Measurements from ENCODE around the gene DMWD. TPM values are rescaled to one million over a fixed set of nuclear protein-coding genes. Genes with fewer than 3 reads are reported as not detected.
"Not testable (repeated sequence)": the region's sequence is repeated elsewhere in the genome, so short reads cannot be mapped to it uniquely, and the experiment has no call there.

DMWD gene
- total RNA-seq, 2 experiments from 2014 or later = 20.6 TPM

- H3K27ac Mint-ChIP-seq; ATAC-seq; H3K4me1 Mint-ChIP-seq (ENCODE audit: low read depth); DNase-seq; H3K9me3 Mint-ChIP-seq (ENCODE audit: insufficient read depth); H3K4me3 Mint-ChIP-seq; H3K36me3 Mint-ChIP-seq (ENCODE audit: low read depth): not testable (repeated sequence)
- CTCF ChIA-PET = interaction anchor here (0.6 to 9.6 kb wide), 20 partner anchors 8 to 215 kb away, joined by 3 to 238 read pairs (median 5); partner anchors contain the start of genes OPA3, QPCTL, RSPH6A and SIX5
- peaks cover 33% of the 10 kb centered on the region for H3K27me3 Mint-ChIP-seq (ENCODE audit: low read depth)
- POLR2A ChIA-PET = interaction anchor here (1.2 kb wide), 1 partner anchor 30 kb away, joined by 8 read pairs; the partner anchor contains the start of gene SIX5
Measured at GRCh38 chr19:45799541-45799940, 6.9 kb upstream of the DMWD start.

GRCh38 chr19:45798995-45799517 lies 6.4 kb upstream of the DMWD start:
- Mint-ChIP-seq H3K27me3 (ENCODE audit: low read depth) (peaks cover 34% of the 10 kb centered on the region), H3K4me1 (ENCODE audit: low read depth) (peaks cover 5% of the 10 kb centered on the region), H3K9me3 (ENCODE audit: insufficient read depth) (no peaks in the 10 kb centered on the region), H3K4me3 (no peak overlapping the region), H3K27ac (no peak overlapping the region), H3K36me3 (ENCODE audit: low read depth) (no peaks in the 10 kb centered on the region)
- ChIA-PET CTCF (interaction anchor here (0.6 to 9.6 kb wide), 21 partner anchors 8 to 214 kb away, joined by 3 to 238 read pairs (median 5); partner anchors contain the start of genes OPA3, QPCTL, RSPH6A and SIX5), POLR2A (interaction anchor here (1.2 kb wide), 1 partner anchor 30 kb away, joined by 8 read pairs; the partner anchor contains the start of gene SIX5)
- ATAC-seq (peak; percentile 66), DNase-seq (peak; percentile 65)

GRCh38 chr19:45794627-45795026 lies 2.0 kb upstream of the DMWD start:
- DNase-seq = no peak
- no peaks in the 10 kb centered on the region for H3K9me3 Mint-ChIP-seq (ENCODE audit: insufficient read depth)
- POLR2A ChIA-PET = no interaction called here

GRCh38 chr19:45793876-45794275 lies 1.2 kb upstream of the DMWD start:
- ChIA-PET POLR2A (no interaction called here), CTCF (interaction anchor here (2.5 to 8.2 kb wide), 2 partner anchors 15 to 25 kb away, joined by 8 to 62 read pairs; partner anchors contain the start of gene SIX5)
- Mint-ChIP-seq H3K36me3 (ENCODE audit: low read depth) (peaks cover 15% of the 10 kb centered on the region), H3K27ac (no peak overlapping the region), H3K9me3 (ENCODE audit: insufficient read depth) (no peaks in the 10 kb centered on the region), H3K4me1 (ENCODE audit: low read depth) (peaks cover 29% of the 10 kb centered on the region), H3K4me3 (no peak overlapping the region), H3K27me3 (ENCODE audit: low read depth) (peaks cover 46% of the 10 kb centered on the region)
- no peak for ATAC-seq
- no peak for DNase-seq

More at GRCh38 chr19:45794627-45795026, 2.0 kb upstream of the DMWD start:
- CTCF ChIA-PET = interaction anchor here (2.2 to 8.2 kb wide), 2 partner anchors 23 to 25 kb away, joined by 8 to 62 read pairs; partner anchors contain the start of gene SIX5
- Mint-ChIP-seq H3K4me1 (ENCODE audit: low read depth) (peaks cover 32% of the 10 kb centered on the region), H3K36me3 (ENCODE audit: low read depth) (peaks cover 7% of the 10 kb centered on the region), H3K27me3 (ENCODE audit: low read depth) (peaks cover 42% of the 10 kb centered on the region), H3K27ac (no peak overlapping the region), H3K4me3 (no peak overlapping the region)
- no peak for ATAC-seq

GRCh38 chr19:45793178-45793564 lies 526 bp upstream of the DMWD start:
- peak overlapping the region; percentile 84 for H3K27ac Mint-ChIP-seq
- peaks cover 27% of the 10 kb centered on the region for H3K4me1 Mint-ChIP-seq (ENCODE audit: low read depth)
- H3K9me3 Mint-ChIP-seq (ENCODE audit: insufficient read depth) = no peaks in the 10 kb centered on the region
- DNase-seq (no peak), ATAC-seq (no peak)
- H3K4me3 Mint-ChIP-seq = peak overlapping the region; percentile 73
- peaks cover 22% of the 10 kb centered on the region for H3K36me3 Mint-ChIP-seq (ENCODE audit: low read depth)
- CTCF ChIA-PET = interaction anchor here (1.0 to 8.2 kb wide), 4 partner anchors 14 to 101 kb away, joined by 3 to 62 read pairs (median 10); partner anchors contain the start of genes QPCTL and SIX5
- peaks cover 50% of the 10 kb centered on the region for H3K27me3 Mint-ChIP-seq (ENCODE audit: low read depth)
- POLR2A ChIA-PET = interaction anchor here (0.6 kb wide), 1 partner anchor 77 kb away, joined by 4 read pairs; no protein-coding TSS in a partner anchor

- DNase-seq (peak; percentile 38), ATAC-seq (no peak)
- ChIA-PET CTCF (interaction anchor here (1.0 to 8.2 kb wide), 8 partner anchors 8 to 99 kb away, joined by 3 to 62 read pairs (median 6); partner anchors contain the start of genes QPCTL and SIX5), POLR2A (interaction anchor here (0.5 to 1.2 kb wide), 3 partner anchors 22 to 124 kb away, joined by 3 to 6 read pairs (median 4); partner anchors contain the start of genes FBXO46, GIPR and SIX5)
- Mint-ChIP-seq H3K27ac (peak overlapping the region; percentile 84), H3K4me3 (peak overlapping the region; percentile 82), H3K4me1 (ENCODE audit: low read depth) (peaks cover 27% of the 10 kb centered on the region), H3K9me3 (ENCODE audit: insufficient read depth) (no peaks in the 10 kb centered on the region), H3K36me3 (ENCODE audit: low read depth) (peaks cover 24% of the 10 kb centered on the region), H3K27me3 (ENCODE audit: low read depth) (peaks cover 54% of the 10 kb centered on the region)
Measured at GRCh38 chr19:45791744-45792469, 738 bp downstream of the DMWD start.

GRCh38 chr19:45790942-45791341 lies 1.7 kb downstream of the DMWD start:
- H3K27ac Mint-ChIP-seq = peak overlapping the region; percentile 8
- DNase-seq (peak; percentile 72), ATAC-seq (no peak)
- CTCF ChIA-PET = interaction anchor here (0.8 to 8.2 kb wide), 6 partner anchors 9 to 98 kb away, joined by 3 to 62 read pairs (median 6); partner anchors contain the start of genes QPCTL and SIX5
- H3K27me3 Mint-ChIP-seq (ENCODE audit: low read depth) = peaks cover 55% of the 10 kb centered on the region
- H3K9me3 Mint-ChIP-seq (ENCODE audit: insufficient read depth) = no peaks in the 10 kb centered on the region
- H3K36me3 Mint-ChIP-seq (ENCODE audit: low read depth) = peaks cover 30% of the 10 kb centered on the region
- POLR2A ChIA-PET = interaction anchor here (1.1 to 1.2 kb wide), 2 partner anchors 21 to 60 kb away, joined by 4 to 6 read pairs; partner anchors contain the start of genes FBXO46 and SIX5
- H3K4me1 Mint-ChIP-seq (ENCODE audit: low read depth) = peaks cover 27% of the 10 kb centered on the region
- H3K4me3 Mint-ChIP-seq = peak overlapping the region; percentile 82

- peaks cover 46% of the 10 kb centered on the region for H3K27me3 Mint-ChIP-seq (ENCODE audit: low read depth)
- ChIA-PET POLR2A (no interaction called here), CTCF (interaction anchor here (0.6 to 8.2 kb wide), 5 partner anchors 10 to 224 kb away, joined by 3 to 62 read pairs (median 3); partner anchors contain the start of gene SIX5)
- DNase-seq (no peak), ATAC-seq (no peak)
- no peak overlapping the region for H3K4me3 Mint-ChIP-seq
- peaks cover 27% of the 10 kb centered on the region for H3K4me1 Mint-ChIP-seq (ENCODE audit: low read depth)
- no peaks in the 10 kb centered on the region for H3K9me3 Mint-ChIP-seq (ENCODE audit: insufficient read depth)
- peaks cover 30% of the 10 kb centered on the region for H3K36me3 Mint-ChIP-seq (ENCODE audit: low read depth)
- no peak overlapping the region for H3K27ac Mint-ChIP-seq
Measured at GRCh38 chr19:45789035-45789786, 3.4 kb downstream of the DMWD start.

- peaks cover 30% of the 10 kb centered on the region for H3K36me3 Mint-ChIP-seq (ENCODE audit: low read depth)
Measured at GRCh38 chr19:45786533-45786894, 6.1 kb downstream of the DMWD start.

GRCh38 chr19:45785781-45786532 lies 6.7 kb downstream of the DMWD start:
- peaks cover 29% of the 10 kb centered on the region for H3K36me3 Mint-ChIP-seq (ENCODE audit: low read depth)
- H3K4me1 Mint-ChIP-seq (ENCODE audit: low read depth) = peaks cover 6% of the 10 kb centered on the region
- ChIA-PET POLR2A (no interaction called here), CTCF (no interaction called here)
- no peak overlapping the region for H3K4me3 Mint-ChIP-seq
- H3K27ac Mint-ChIP-seq = no peak overlapping the region
- DNase-seq = no peak
- H3K27me3 Mint-ChIP-seq (ENCODE audit: low read depth) = peaks cover 32% of the 10 kb centered on the region
- no peaks in the 10 kb centered on the region for H3K9me3 Mint-ChIP-seq (ENCODE audit: insufficient read depth)
- no peak for ATAC-seq

More at GRCh38 chr19:45786533-45786894, 6.1 kb downstream of the DMWD start:
- ATAC-seq (no peak), DNase-seq (no peak)
- no peak overlapping the region for H3K4me3 Mint-ChIP-seq
- no peak overlapping the region for H3K27ac Mint-ChIP-seq
- ChIA-PET CTCF (interaction anchor here (1.3 kb wide), 1 partner anchor 13 kb away, joined by 4 read pairs; no protein-coding TSS in a partner anchor), POLR2A (no interaction called here)
- no peaks in the 10 kb centered on the region for H3K9me3 Mint-ChIP-seq (ENCODE audit: insufficient read depth)
- peaks cover 30% of the 10 kb centered on the region for H3K27me3 Mint-ChIP-seq (ENCODE audit: low read depth)
- peaks cover 12% of the 10 kb centered on the region for H3K4me1 Mint-ChIP-seq (ENCODE audit: low read depth)

All from activated CD8-positive, alpha-beta T cell treated with anti-CD3 and anti-CD28 coated beads, Interleukin-2, amount 10 ng/mL, durations not matched to agents 7 days and 5 days (primary cell).